Heart left ventricle (tissue), 16 donors: ENCODE measurements around the gene NREP. TPM values are rescaled to one million over a fixed set of nuclear protein-coding genes. Genes with fewer than 3 reads are reported as not detected.

ENCODE experiments used
- ATAC-seq, 4 donors: fragments of 200-7000 bp; cut with Tn5 transposase; one replicate each; pipeline ENCODE4 v1.9.1; 2020 to 2022; ENCODE audit warnings: moderate library complexity in 4 of 4, mild to moderate bottlenecking in 3 of 4, moderate number of reproducible peaks in 1 of 4
- DNase-seq, 5 donors: peaks; one replicate each; pipeline ENCODE4 v3.0.0-alpha.2; 2020
- H3K27ac ChIP-seq, 12 donors: fragments of 200-600 bp; sonication (generic) in 4 of 12; one replicate each; pipeline versions ENCODE4 v1.5.0 to v1.8.0; 2016 to 2022; ENCODE audit warnings: mild to moderate bottlenecking in 2 of 12
- H3K27me3 ChIP-seq, 9 donors: fragments of 200-600 bp; sonication (generic) in 2 of 9; one replicate each; pipeline versions ENCODE4 v1.5.1 to v1.8.0; 2016 to 2022; ENCODE audit warnings: mild to moderate bottlenecking in 3 of 9
- H3K36me3 ChIP-seq, 9 donors: fragments of 200-600 bp; sonication (generic) in 2 of 9; one replicate each; pipeline versions ENCODE4 v1.5.0 to v1.8.0; 2018 to 2022; ENCODE audit warnings: mild to moderate bottlenecking in 2 of 9
- H3K4me1 ChIP-seq, 12 donors: fragments of 200-600 bp; sonication (generic) in 4 of 12; one replicate each; pipeline versions ENCODE4 v1.5.0 to v1.8.0; 2016 to 2022; ENCODE audit warnings: mild to moderate bottlenecking in 3 of 12
- H3K4me3 ChIP-seq, 12 donors: fragments of 200-600 bp; sonication (generic) in 4 of 12; one replicate each; pipeline versions ENCODE4 v1.5.0 to v1.8.0; 2017 to 2022; ENCODE audit warnings: mild to moderate bottlenecking in 9 of 12, moderate library complexity in 4 of 12
- H3K9me3 ChIP-seq, 12 donors: fragments of 200-600 bp; sonication (generic) in 4 of 12; one replicate each; pipeline versions ENCODE4 v1.5.0 to v1.8.0; 2016 to 2022; ENCODE audit warnings: mild to moderate bottlenecking in 1 of 12
- CTCF ChIP-seq, 12 donors: fragments of 200-600 bp; sonication (generic) in 4 of 12; IDR thresholded peaks; one replicate each; pipeline versions ENCODE4 v1.5.0 to v1.8.0; 2018 to 2022; ENCODE audit warnings: antibody characterized with exemption in 12 of 12, mild to moderate bottlenecking in 5 of 12
- POLR2A ChIP-seq, 2 donors: fragments of 450-650 bp; IDR thresholded peaks; one replicate each; pipeline ENCODE4 v1.6.1; 2017; ENCODE audit warnings: antibody characterized with exemption in 2 of 2, mild to moderate bottlenecking in 2 of 2, moderate library complexity in 2 of 2
- WGBS, 4 donors: extraction: QIAGEN DNeasy Blood & Tissue Kit in 2 of 4; methylation state at CpG; one replicate each; pipeline versions ENCODE4 v1.1.5 to v1.1.7; 2013 to 2018; 5-methylcytosine and 5-hydroxymethylcytosine counted together
- intact Hi-C, 10 donors: fragments of 100-400 bp; cut with DNase I; formaldehyde crosslinking; loops; one replicate each; pipeline versions ENCODE4 v1.11.1 to v1.14.2; 2022
- polyA plus RNA-seq, 2 donors: library from polyadenylated mRNA; stranded (reverse); fragments of 200-250 nt; gene quantifications; one replicate each; pipeline ENCODE4 v1.2.3, GENCODE V29; 2013
- total RNA-seq, 9 donors: library from RNA; depleted of rRNA in 2 of 9; stranded (reverse); fragments of >200 nt in 2 of 9; fragmentation: NEBNext Ultra II Directional in 3 of 9; extraction: Animal tissue kit (Norgen Biotek cat#: 25700) in 3 of 9; gene quantifications; one replicate each; pipeline versions ENCODE4 v1.1.0 to v1.2.4, GENCODE V29; 2016 to 2023
- donor health status: ischemic (EF 13 %, LVEDD 7.1; RV severe dilation, severe dysfunction).
- donor health status: healthy with polysubstance abuse.
- donor health status: DM: no; HTN: yes; CAD: no.
- donor health status: DM: no; HTN: no; CAD: no.
- donor health status: ischemic (EF 25% LVEDD 6.9; RV normal size, moderate dysfunction).
- donor health status: ischemic (EF 25% LVEDD 5.7; RV mildly dilated, moderate dysfunction).
- donor health status: healthy.
- donor health status: DM: yes; HTN: yes; CAD: no.
- donor health status: ischemic (EF 35%, LVEDD 5.7; RV mildly dilated, moderate dysfunction).
- donor health status: nonischemic (EF 11% LVEDD 7.7; RV severe dilation, severe dysfunction).
- donor health status: DM: yes; HTN: yes; CAD: no.
- donor health status: PGD.
- donor health status: ischemic (EF 29% LVEDD 5.4; RV normal size, mild dysfunction).
- donor health status: nonischemic (EF 23%, LVEDD 6.1; RV moderate dilation, normal function).

NREP gene
- total and polyA plus RNA-seq, 11 donors, result 8.1 to 71.8 (median 34.5) TPM

DNA sequence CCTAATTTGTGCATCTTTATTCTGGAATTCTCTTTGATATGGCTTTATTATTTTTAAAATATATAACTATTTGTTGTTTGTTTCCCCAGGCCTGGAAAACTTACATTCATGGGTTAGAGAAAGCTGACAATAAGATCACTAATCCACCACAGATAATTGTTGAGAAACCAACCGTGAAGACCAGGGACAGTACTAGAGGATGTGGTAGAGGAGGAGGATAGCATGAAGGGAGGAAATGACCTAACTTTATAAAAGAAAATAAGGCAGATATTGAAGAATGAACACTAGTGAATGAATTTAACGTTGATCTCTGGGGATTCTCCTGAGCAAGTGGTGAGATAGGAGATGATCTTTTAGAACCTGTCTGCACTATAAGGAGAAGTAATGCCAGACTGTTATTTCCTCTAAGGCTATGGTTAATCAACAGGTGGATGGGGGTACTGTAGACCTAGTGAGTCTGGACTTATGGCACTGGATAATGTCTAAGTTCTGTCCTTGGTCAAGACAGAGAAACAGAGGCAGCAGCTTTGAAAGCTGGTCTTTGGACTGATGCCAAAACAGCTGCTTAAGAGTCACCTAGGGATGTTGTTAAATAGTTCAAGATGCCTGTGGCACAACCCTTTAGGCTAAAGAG is 52.4 kb downstream of the NREP start:
- Histone ChIP-seq H3K27ac (no peak overlapping the region), H3K36me3 (no peaks in the 10 kb centered on the region), H3K9me3 (no peaks in the 10 kb centered on the region), H3K4me1 (peaks cover 0 to 7% (median 0%) of the 10 kb centered on the region in 12 donors), H3K27me3 (no peaks in the 10 kb centered on the region), H3K4me3 (no peak overlapping the region)
- WGBS, 4 donors, result 35 to 81% (median 38%) methylated on average over 2 of the region's 2 CpGs
- ATAC-seq (no peak), DNase-seq (no peak)
- TF ChIP-seq POLR2A (IDR thresholded peaks at IDR 0.05), result no peak
- TF ChIP-seq CTCF (IDR thresholded peaks at IDR 0.05), result no peak
- intact Hi-C loops, result no loop called here

GRCh38 chr5:111703662-111704061 is 53.3 kb downstream of the NREP start:
- Histone ChIP-seq H3K9me3 (no peaks in the 10 kb centered on the region), H3K27me3 (no peaks in the 10 kb centered on the region), H3K4me3 (no peak overlapping the region), H3K27ac (no peak overlapping the region), H3K36me3 (no peaks in the 10 kb centered on the region), H3K4me1 (peaks cover 0 to 7% (median 0%) of the 10 kb centered on the region in 12 donors)
- DNase-seq (no peak), ATAC-seq (no peak)
- TF ChIP-seq CTCF (IDR thresholded peaks at IDR 0.05) (no peak), POLR2A (IDR thresholded peaks at IDR 0.05) (no peak)
- WGBS, 4 donors, result 79 to 85% (median 83%) methylated on average over 3 of the region's 3 CpGs
- intact Hi-C loops, result no loop called here

- DNase-seq, result no peak
- H3K27ac ChIP-seq, result no peak overlapping the region
- H3K27me3 ChIP-seq, result no peaks in the 10 kb centered on the region
- intact Hi-C loops, result no loop called here
- ATAC-seq, result no peak
- peaks cover 0 to 12% (median 6%) of the 10 kb centered on the region in 12 donors for H3K4me1 ChIP-seq
- no peak overlapping the region for H3K4me3 ChIP-seq
- TF ChIP-seq CTCF (IDR thresholded peaks at IDR 0.05), result no peak
- H3K9me3 ChIP-seq, result no peaks in the 10 kb centered on the region
- H3K36me3 ChIP-seq, result no peaks in the 10 kb centered on the region
- 80 to 82% (median 82%) methylated on average over 6 of the region's 6 CpGs for WGBS, 4 donors
These were observed 57.0 kb downstream of the NREP start for GRCh38 chr5:111699976-111700375.

GRCh38 chr5:111699324-111699723 is 57.7 kb downstream of the NREP start:
- no peak for DNase-seq
- H3K36me3 ChIP-seq, result no peaks in the 10 kb centered on the region
- ATAC-seq, result no peak
- TF ChIP-seq POLR2A (IDR thresholded peaks at IDR 0.05), result no peak
- TF ChIP-seq CTCF (IDR thresholded peaks at IDR 0.05), result no peak
- H3K9me3 ChIP-seq, result no peaks in the 10 kb centered on the region
- H3K27me3 ChIP-seq, result no peaks in the 10 kb centered on the region
- H3K27ac ChIP-seq, result no peak overlapping the region
- WGBS, 4 donors, result 96 to 100% (median 98%) methylated on average over 1 of the region's 1 CpG
- peaks cover 0 to 12% (median 6%) of the 10 kb centered on the region in 12 donors for H3K4me1 ChIP-seq
- H3K4me3 ChIP-seq, result no peak overlapping the region
- intact Hi-C loops, result no loop called here
